ENCODE data around the gene PHOX2B.
"Not testable (repeated sequence)": the region's sequence is repeated elsewhere in the genome, so short reads cannot be mapped to it uniquely, and the experiment has no call there.

The PHOX2B gene

DNA sequence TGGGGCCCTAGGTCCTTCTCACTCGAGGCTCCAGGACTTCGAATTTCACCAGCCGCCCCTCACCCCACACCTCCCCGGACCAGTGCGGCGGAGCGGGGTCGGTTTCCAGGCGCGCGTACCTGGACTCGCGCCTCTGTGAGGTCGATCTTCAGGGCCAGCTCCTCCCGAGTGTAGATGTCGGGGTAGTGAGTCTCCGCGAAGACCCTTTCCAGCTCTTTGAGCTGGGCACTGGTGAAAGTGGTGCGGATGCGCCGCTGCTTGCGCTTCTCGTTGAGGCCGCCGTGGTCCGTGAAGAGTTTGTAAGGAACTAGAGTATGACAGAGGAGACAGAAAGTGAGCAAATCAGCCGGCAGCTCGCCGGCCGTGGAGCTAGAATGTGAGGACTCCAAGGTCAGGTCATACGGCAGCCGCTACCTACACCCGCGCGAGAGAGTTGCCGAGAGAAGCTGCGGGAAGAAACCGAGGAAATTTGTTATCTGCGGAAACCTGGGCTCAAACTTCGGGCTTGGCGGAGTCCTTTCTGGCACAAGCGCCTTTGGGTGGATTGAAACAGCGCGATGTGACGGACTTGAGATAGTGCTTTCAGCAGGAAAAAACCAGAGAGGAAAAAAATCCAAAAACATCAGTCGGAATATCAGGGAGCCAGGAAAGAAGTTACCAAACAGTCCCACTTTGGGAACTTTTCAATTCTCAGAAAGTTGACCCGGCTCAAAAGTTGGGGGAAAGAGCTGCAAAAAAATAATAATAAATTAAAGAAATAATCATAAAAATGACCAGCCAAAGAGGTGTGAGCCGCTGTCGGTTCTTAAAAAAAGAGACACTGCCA is 1.1 kb downstream of the PHOX2B start:
- peak; percentile 74 for DNase-seq

- peak; percentile 55 for DNase-seq
These were observed 1.9 kb downstream of the PHOX2B start for GRCh38 chr4:41746440-41747229.

DNA sequence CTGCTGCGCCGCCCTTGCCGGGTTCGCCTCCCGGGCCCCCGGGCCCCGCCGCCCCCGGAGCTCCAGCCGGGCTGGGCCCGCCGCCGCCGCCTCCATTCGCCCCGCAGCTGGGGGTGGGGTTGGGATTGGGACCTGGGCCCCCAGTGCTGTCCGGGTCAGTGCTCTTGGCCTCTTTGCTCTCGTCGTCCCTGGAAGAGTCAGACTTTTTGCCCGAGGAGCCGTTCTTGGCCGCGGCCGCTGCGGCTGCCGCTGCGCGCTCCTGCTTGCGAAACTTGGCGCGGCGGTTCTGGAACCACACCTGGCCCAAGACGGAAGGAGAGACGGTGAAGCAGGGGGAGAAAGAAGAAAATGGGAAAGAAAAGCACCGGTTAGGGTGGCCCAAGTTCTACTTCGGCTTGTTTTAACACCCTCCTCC is 2.5 kb downstream of the PHOX2B start:
- no peak for DNase-seq

DNA sequence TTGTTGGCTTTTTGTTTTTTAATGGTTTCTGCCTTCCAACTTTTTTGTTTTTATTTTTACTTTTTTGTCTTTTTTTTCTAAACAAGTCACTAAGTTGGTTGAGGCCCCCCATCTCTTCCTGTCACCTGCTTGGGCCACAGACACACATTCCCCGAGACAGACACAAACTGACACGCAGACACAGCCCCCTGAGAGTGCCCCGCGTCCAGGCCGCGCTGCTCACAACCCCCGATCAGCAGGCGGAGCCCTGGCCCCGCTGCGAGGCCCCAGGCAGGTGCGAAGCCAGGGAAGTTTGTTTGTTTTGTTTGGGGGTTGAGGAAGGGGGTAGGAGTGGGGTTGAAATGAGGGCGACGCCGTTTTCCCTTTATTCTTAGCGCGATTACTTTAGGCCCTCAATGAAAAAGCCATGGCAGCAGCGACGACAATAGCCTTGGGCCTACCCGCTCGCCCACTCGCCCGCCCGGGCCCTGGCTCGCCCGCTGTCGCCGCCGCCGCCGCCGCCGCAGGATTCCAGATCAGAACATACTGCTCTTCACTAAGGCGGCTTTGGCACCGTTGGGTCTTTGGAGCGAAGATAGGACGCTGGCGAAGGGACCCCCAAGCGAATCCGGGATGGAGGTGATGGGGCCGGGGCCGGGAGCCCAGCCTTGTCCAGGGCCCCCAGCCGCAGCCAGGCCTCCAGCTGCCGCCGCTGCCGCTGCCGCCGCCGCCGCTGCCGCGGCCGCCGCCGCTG is 3.1 kb downstream of the PHOX2B start:
- DNase-seq: peak; percentile 44

DNA sequence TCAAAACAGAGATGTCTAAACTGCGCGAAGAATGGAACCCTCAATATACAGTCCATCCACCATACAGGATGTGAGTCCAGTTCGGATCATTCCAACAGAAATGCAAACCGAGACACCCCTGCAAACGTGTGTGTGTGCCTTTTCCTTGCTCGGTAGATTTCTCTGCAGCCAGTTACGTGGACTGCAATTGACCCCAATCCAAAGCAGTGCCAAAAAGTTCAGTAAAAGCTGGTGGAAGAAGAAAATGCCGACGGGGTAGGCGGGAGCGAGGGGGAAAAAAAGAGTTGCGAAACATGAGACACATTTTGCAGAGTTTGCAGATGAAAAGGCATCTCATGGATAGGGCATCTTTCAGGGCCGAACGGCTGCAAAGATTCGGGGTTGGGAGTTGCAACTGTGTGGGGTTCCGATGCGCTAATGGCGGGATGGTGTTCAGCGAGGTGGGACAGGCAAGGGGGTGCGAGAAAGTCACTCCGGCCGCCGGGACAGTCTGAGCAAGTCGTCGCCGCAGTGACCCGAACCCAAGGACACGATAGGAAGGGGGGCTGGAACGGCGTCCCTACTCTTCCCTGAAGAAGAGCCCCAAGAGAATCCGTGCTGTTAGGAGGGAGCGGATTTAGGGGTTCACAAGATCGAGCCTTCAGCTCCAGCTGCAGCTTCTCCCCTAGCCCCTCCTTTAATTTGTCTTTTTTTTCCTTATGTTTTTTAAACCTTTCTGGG is 3.8 kb downstream of the PHOX2B start:
- DNase-seq: peak; percentile 62

DNA sequence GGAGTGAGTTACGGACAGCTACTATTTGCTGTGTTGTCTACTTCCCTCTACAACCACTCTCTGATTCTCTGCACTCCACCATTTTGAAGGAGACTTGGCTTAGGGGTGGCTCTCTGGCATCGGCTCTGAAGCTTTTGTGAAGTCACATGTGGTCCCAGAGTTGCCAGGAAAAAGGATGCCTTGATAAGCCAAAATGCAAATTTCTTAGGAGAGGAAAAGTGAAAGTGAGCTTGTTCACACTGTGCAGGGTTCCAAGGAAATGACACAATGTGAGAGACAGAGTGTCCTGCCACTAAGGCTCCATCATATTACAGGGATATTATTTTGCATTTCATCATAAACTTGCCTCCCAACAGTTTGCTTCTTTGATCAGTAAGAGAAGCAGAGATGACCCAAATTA is 7.2 kb downstream of the PHOX2B start:
- DNase-seq: no peak

GRCh38 chr4:41737491-41737890 is 11.0 kb downstream of the PHOX2B start:
- not testable (repeated sequence) for DNase-seq

DNA sequence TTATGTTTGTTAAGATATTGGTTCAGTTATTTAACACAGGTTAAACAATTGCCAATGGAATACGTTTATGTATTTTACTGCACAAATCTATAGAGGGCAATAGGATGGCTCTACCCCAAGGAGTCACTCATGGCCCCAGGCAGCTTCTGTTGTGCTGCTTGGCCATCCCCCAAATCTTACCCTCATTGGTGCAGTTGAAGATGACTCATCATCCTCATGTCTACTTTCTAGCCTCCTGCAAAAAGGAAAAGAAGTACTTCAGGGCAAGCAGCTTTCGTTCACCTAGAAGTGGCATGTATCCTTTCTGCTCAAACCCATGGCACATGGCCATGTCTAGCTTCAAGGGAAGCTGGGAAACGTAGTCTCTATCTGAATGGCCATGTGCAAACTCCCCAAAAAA is 14.2 kb downstream of the PHOX2B start:
- DNase-seq: no peak

GRCh38 chr4:41731569-41732126 is 16.9 kb downstream of the PHOX2B start:
- peak; percentile 50 for DNase-seq

DNA sequence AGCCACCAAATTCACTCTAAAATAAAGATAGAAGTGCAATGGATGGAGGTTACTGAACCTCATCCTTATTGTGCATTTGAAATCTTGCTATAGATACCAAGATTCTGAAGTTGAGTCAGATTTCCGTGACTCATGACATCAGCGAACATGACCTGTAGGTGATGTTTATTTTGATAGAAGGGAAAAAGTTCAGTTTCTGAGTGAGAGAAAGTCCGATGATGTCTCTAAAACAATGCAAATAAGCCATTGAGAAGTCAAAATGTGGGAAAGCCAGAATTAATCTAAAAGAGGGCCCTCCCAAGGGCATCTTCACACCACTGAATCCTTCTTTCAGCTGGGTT is 20.0 kb downstream of the PHOX2B start:
- no peak for DNase-seq

DNA sequence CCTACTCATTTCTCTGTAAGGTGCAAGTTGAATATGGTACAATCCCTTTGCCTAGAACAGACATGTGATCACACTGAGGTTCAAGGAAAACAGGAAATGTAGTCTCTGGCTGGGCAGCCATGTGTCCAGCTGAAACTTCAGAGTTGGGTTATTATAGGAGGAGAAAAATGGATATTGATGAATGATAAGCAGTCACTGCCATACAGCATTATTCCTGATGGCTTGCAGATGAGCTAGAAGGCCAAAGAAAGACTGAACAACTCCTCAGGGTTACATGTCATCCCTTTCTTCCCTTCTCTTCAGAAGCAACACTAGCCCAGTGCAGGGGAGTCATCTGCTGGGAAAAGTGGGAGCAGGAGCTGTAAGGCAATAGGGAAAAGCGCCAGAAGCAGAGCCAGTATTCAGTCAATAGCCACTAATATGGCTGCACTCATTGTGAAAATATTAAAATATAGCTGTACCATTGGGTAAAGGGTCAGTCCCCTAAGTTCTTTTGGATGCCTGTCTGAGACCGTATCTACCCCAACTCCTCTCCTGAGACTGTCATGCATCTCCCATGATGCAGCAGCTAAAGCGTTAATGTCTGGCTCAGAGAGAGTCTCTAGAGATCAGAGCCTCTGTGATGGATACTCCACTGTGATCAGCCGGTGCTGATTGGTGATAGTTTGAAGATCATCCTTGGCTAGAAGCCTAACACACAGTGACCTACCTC is 20.5 kb downstream of the PHOX2B start:
- no peak for DNase-seq

- DNase-seq: no peak
These were observed 23.3 kb downstream of the PHOX2B start for GRCh38 chr4:41725254-41725653.

GRCh38 chr4:41723286-41723685 is 25.2 kb downstream of the PHOX2B start:
- DNase-seq: no peak

GRCh38 chr4:41722181-41722580 is 26.3 kb downstream of the PHOX2B start:
- no peak for DNase-seq

- no peak for DNase-seq
These were observed 29.1 kb downstream of the PHOX2B start for GRCh38 chr4:41719417-41719816.

- DNase-seq: no peak
These were observed 29.6 kb downstream of the PHOX2B start for GRCh38 chr4:41718907-41719306.

DNA sequence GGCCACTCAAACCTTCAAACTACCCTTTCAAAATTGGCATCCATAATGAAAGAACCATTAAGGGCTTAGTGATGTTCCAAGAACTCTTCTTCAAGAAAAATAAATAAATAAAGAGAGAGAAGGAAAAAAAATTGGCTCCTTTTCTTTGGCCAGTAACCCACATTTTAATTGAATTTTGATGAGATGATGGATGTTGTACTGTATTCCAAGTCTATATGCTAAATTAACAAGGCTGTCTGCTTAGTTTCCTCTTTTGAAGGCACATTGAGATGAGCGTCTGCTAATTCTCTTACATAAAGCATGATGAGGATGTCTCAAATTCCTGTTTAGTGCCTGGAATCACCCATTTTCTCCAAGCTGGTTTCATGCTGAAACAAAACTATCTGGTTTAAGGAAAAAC is 33.4 kb downstream of the PHOX2B start:
- DNase-seq: no peak

- no peak for DNase-seq
These were observed 34.0 kb downstream of the PHOX2B start for GRCh38 chr4:41714364-41715000.

- DNase-seq: no peak
These were observed 34.8 kb downstream of the PHOX2B start for GRCh38 chr4:41713768-41714167.

DNA sequence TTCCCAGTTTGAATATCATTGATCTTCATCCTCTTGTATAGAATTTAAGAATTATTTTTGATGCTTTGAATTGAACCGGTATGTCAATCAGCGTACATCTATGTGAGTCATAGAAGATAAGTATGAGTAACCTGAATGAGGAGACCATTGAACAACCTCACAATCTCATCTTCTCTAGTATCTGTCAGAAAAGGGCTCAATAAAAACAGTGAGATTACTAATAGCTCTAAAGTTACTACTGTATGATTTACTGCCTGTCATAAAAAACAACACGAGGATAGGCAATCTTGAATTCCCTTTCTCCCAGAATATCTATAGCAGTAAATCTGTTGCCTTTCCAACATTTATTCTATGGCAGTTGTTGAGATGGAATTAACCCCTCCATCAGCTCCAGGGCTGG is 36.1 kb downstream of the PHOX2B start:
- no peak for DNase-seq

GRCh38 chr4:41711654-41712053 is 36.9 kb downstream of the PHOX2B start:
- not testable (repeated sequence) for DNase-seq
